Hepatocyte (in vitro differentiated cells): Measurements from ENCODE around the gene CD79A.

Experiments used
- CTCF ChIP-seq: fragments of 200-600 bp; sonication (generic); IDR thresholded peaks from 2 replicates; pipeline ENCODE4 v1.5.1; 2016; ENCODE audit warnings: antibody characterized with exemption, mild to moderate bottlenecking; ENCODE audit not compliant: poor library complexity
- EZH2 ChIP-seq: fragments of 200-600 bp; sonication (generic); IDR thresholded peaks from 2 replicates; pipeline ENCODE4 v1.6.1; 2016; ENCODE audit warnings: antibody characterized with exemption, mild to moderate bottlenecking, borderline replicate concordance

DNA sequence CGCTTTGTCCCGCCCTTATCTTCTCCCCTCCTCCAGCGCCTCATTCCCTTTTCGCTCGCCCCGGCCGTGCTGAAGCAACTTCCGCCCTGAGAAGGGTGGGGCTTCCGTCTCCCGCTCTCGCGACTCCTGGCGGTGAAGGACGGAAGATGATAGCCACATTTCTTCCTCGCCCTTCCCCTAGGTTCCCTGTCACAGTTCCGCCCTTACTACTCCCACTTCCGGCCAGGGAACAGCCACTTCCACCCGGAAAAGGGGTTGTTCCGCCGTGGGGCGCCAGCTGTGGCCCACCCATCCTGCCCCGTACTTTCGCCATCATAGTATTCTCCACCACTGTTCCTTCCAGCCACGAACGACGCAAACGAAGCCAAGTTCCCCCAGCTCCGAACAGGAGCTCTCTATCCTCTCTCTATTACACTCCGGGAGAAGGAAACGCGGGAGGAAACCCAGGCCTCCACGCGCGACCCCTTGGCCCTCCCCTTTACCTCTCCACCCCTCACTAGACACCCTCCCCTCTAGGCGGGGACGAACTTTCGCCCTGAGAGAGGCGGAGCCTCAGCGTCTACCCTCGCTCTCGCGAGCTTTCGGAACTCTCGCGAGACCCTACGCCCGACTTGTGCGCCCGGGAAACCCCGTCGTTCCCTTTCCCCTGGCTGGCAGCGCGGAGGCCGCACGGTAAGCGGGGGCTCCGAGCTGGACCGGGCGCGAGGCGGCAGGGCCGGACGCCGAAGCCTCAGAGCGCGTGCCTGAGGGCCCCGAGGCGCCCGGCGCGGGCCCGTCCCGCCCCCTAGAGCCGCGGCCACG, 17.3 kb upstream of the CD79A start, which contains the start of gene RPS19:
- TF ChIP-seq CTCF (peak; percentile 49), EZH2 (no peak)
